ENCODE results near the gene ADARB1. TPM values are rescaled to one million over a fixed set of nuclear protein-coding genes. Genes with fewer than 3 reads are reported as not detected.

The ADARB1 gene
- total RNA-seq, 4 donors from 2014 or later = 18.2 to 57.6 (median 32.0) TPM

GRCh38 chr21:45114072-45114471, 39.7 kb downstream of the ADARB1 start:
- Histone ChIP-seq H3K4me1 (peaks cover 0 to 26% (median 7%) of the 10 kb centered on the region in 4 donors), H3K27ac (no peak overlapping the region)

GRCh38 chr21:45114475-45114874, 40.1 kb downstream of the ADARB1 start:
- Histone ChIP-seq H3K27me3 (no peaks in the 10 kb centered on the region), H3K27ac (no peak overlapping the region), H3K36me3 (peaks cover 0 to 20% (median 0%) of the 10 kb centered on the region in 3 donors), H3K9me3 (peaks cover 0 to 6% (median 0%) of the 10 kb centered on the region in 4 donors), H3K4me3 (no peak overlapping the region), H3K4me1 (peaks cover 0 to 22% (median 3%) of the 10 kb centered on the region in 4 donors)
- WGBS, 2 donors = 77 to 79% methylated on average over 5 of the region's 5 CpGs
- TF ChIP-seq CTCF (IDR thresholded peaks at IDR 0.05) (no peak), EP300 (IDR thresholded peaks at IDR 0.05) (no peak), POLR2A (IDR thresholded peaks at IDR 0.05) (no peak)
- DNase-seq (ENCODE audit: low spot score in 2 of 2) = no peak

More at GRCh38 chr21:45114072-45114471, 39.7 kb downstream of the ADARB1 start:
- Histone ChIP-seq H3K36me3 (peaks cover 0 to 20% (median 0%) of the 10 kb centered on the region in 3 donors), H3K27me3 (no peaks in the 10 kb centered on the region), H3K9me3 (peaks cover 0 to 6% (median 0%) of the 10 kb centered on the region in 4 donors), H3K4me3 (no peak overlapping the region)
- TF ChIP-seq EP300 (IDR thresholded peaks at IDR 0.05) = no peak
- TF ChIP-seq CTCF (IDR thresholded peaks at IDR 0.05) = no peak
- TF ChIP-seq POLR2A (IDR thresholded peaks at IDR 0.05) = no peak
- DNase-seq (ENCODE audit: low spot score in 2 of 2) = no peak
- WGBS, 2 donors = 83 to 96% methylated on average over 5 of the region's 5 CpGs

- Histone ChIP-seq H3K27ac (no peak overlapping the region), H3K27me3 (no peaks in the 10 kb centered on the region), H3K4me3 (no peak overlapping the region), H3K36me3 (peaks cover 0 to 21% (median 0%) of the 10 kb centered on the region in 3 donors), H3K4me1 (peaks cover 0 to 15% (median 0%) of the 10 kb centered on the region in 4 donors), H3K9me3 (peaks cover 0 to 6% (median 0%) of the 10 kb centered on the region in 4 donors)
- WGBS, 2 donors = 81% methylated on average over 5 of the region's 5 CpGs
- TF ChIP-seq POLR2A (IDR thresholded peaks at IDR 0.05) = no peak
- TF ChIP-seq CTCF (IDR thresholded peaks at IDR 0.05) = no peak
- no peak for TF ChIP-seq EP300 (IDR thresholded peaks at IDR 0.05)
- DNase-seq (ENCODE audit: low spot score in 2 of 2) = no peak
Measured at GRCh38 chr21:45115141-45115540, 40.8 kb downstream of the ADARB1 start.

GRCh38 chr21:45116066-45116465, 41.7 kb downstream of the ADARB1 start:
- H3K36me3 ChIP-seq = peaks cover 0 to 26% (median 0%) of the 10 kb centered on the region in 3 donors
- no peak overlapping the region for H3K4me3 ChIP-seq
- H3K27ac ChIP-seq = no peak overlapping the region
- H3K9me3 ChIP-seq = peaks cover 0 to 6% (median 0%) of the 10 kb centered on the region in 4 donors
- H3K27me3 ChIP-seq = no peaks in the 10 kb centered on the region
- DNase-seq (ENCODE audit: low spot score in 2 of 2) = no peak
- TF ChIP-seq POLR2A (IDR thresholded peaks at IDR 0.05) = no peak
- no peak for TF ChIP-seq CTCF (IDR thresholded peaks at IDR 0.05)
- no peak for TF ChIP-seq EP300 (IDR thresholded peaks at IDR 0.05)
- WGBS, 2 donors = 94 to 98% methylated on average over 6 of the region's 6 CpGs
- peaks cover 0 to 7% (median 0%) of the 10 kb centered on the region in 4 donors for H3K4me1 ChIP-seq

GRCh38 chr21:45117314-45117713, 42.9 kb downstream of the ADARB1 start:
- peaks cover 0 to 26% (median 0%) of the 10 kb centered on the region in 3 donors for H3K36me3 ChIP-seq
- H3K27me3 ChIP-seq = no peaks in the 10 kb centered on the region
- no peak for DNase-seq (ENCODE audit: low spot score in 2 of 2)
- H3K4me3 ChIP-seq = no peak overlapping the region
- WGBS, 2 donors = 97 to 98% methylated on average over 6 of the region's 6 CpGs
- peaks cover 0 to 6% (median 0%) of the 10 kb centered on the region in 4 donors for H3K9me3 ChIP-seq
- no peaks in the 10 kb centered on the region for H3K4me1 ChIP-seq
- H3K27ac ChIP-seq = no peak overlapping the region
- TF ChIP-seq CTCF (IDR thresholded peaks at IDR 0.05) (no peak), EP300 (IDR thresholded peaks at IDR 0.05) (no peak), POLR2A (IDR thresholded peaks at IDR 0.05) (no peak)

Data from tibial nerve (tissue), 4 donors.